Natural killer cell treated with Interleukin-12 subunit alpha and Interleukin-12 subunit beta and Interleukin-15 and Interleukin-18, amount 100 ng/mL, for 72 hours (primary cell): ENCODE measurements around the gene CRELD2. TPM values are rescaled to one million over a fixed set of nuclear protein-coding genes. Genes with fewer than 3 reads are reported as not detected.

Experiments used
- ATAC-seq, 2 donors: fragments of 150-1000 bp; cut with Tn5 transposase in 1 of 2; sonication (Bioruptor Pico), chemical (Tn5 transposase) in 1 of 2; 2 replicates each; pipeline ENCODE4 v1.10.0; 2021
- DNase-seq: peaks from one replicate; pipeline ENCODE4 v3.0.0; 2022; ENCODE audit warnings: low spot score
- H3K27ac Mint-ChIP-seq, 2 donors: 1 replicate in 1 of 2; 2 replicates in 1 of 2; pipeline ENCODE4 v1.8.0; 2022; ENCODE audit warnings: mixed read lengths in 2 of 2, mild to moderate bottlenecking in 1 of 2, moderate library complexity in 1 of 2
- H3K27me3 Mint-ChIP-seq, 2 donors: 1 replicate in 1 of 2; 2 replicates in 1 of 2; pipeline ENCODE4 v1.8.0; 2022; ENCODE audit warnings: mixed read lengths in 2 of 2
- H3K36me3 Mint-ChIP-seq: one replicate; pipeline ENCODE4 v1.8.0; 2022; ENCODE audit warnings: mixed read lengths
- H3K4me1 Mint-ChIP-seq, 2 donors: 1 replicate in 1 of 2; 2 replicates in 1 of 2; pipeline ENCODE4 v1.8.0; 2022; ENCODE audit warnings: low read depth in 2 of 2, mixed read lengths in 2 of 2, mild to moderate bottlenecking in 1 of 2
- H3K4me3 Mint-ChIP-seq: one replicate; pipeline ENCODE4 v1.8.0; 2022; ENCODE audit warnings: mixed read lengths
- H3K9me3 Mint-ChIP-seq: 2 replicates; pipeline ENCODE4 v1.8.0; 2022; ENCODE audit warnings: mixed read lengths
- total RNA-seq, 2 donors: library from RNA; stranded (reverse); gene quantifications; one replicate each; pipeline ENCODE4 v1.2.3, GENCODE V29; 2022

Gene CRELD2
- total RNA-seq, 2 donors from 2014 or later, result 59.5 to 75.7 TPM

- H3K9me3 Mint-ChIP-seq, result no peaks in the 10 kb centered on the region
- DNase-seq, result peak; percentile 55
These were observed 49.9 kb downstream of the CRELD2 start for GRCh38 chr22:49968313-49968830.

GRCh38 chr22:49968831-49969661 lies 50.6 kb downstream of the CRELD2 start:
- H3K4me3 Mint-ChIP-seq, result no peak overlapping the region
- peaks cover 9 to 13% of the 10 kb centered on the region in 2 donors for H3K4me1 Mint-ChIP-seq
- no peaks in the 10 kb centered on the region for H3K27me3 Mint-ChIP-seq
- no peak for DNase-seq
- H3K36me3 Mint-ChIP-seq, result no peaks in the 10 kb centered on the region
- no peak for ATAC-seq
- H3K27ac Mint-ChIP-seq, result no peak overlapping the region
- no peaks in the 10 kb centered on the region for H3K9me3 Mint-ChIP-seq

More at GRCh38 chr22:49968313-49968830, 49.9 kb downstream of the CRELD2 start:
- Mint-ChIP-seq H3K27ac (no peak overlapping the region), H3K27me3 (no peaks in the 10 kb centered on the region), H3K36me3 (no peaks in the 10 kb centered on the region), H3K4me1 (peaks cover 15 to 19% of the 10 kb centered on the region in 2 donors), H3K4me3 (no peak overlapping the region)
- ATAC-seq, result no peak

GRCh38 chr22:49969751-49970527 lies 51.5 kb downstream of the CRELD2 start:
- peaks cover 9 to 13% of the 10 kb centered on the region in 2 donors for H3K4me1 Mint-ChIP-seq
- peak overlapping the region; percentile 69 for H3K4me3 Mint-ChIP-seq
- H3K27ac Mint-ChIP-seq, result peak overlapping the region; percentile 77 to 79
- no peaks in the 10 kb centered on the region for H3K36me3 Mint-ChIP-seq
- H3K9me3 Mint-ChIP-seq, result no peaks in the 10 kb centered on the region
- ATAC-seq (no peak), DNase-seq (no peak)
- H3K27me3 Mint-ChIP-seq, result no peaks in the 10 kb centered on the region

- ATAC-seq (peak; percentile 96), DNase-seq (peak; percentile 97)
- Mint-ChIP-seq H3K9me3 (no peaks in the 10 kb centered on the region), H3K36me3 (no peaks in the 10 kb centered on the region), H3K4me3 (peak overlapping the region; percentile 69), H3K27ac (peak overlapping the region; percentile 77 to 79), H3K4me1 (peaks cover 15 to 18% of the 10 kb centered on the region in 2 donors), H3K27me3 (no peaks in the 10 kb centered on the region)
These were observed 52.2 kb downstream of the CRELD2 start for GRCh38 chr22:49970528-49971231.

- H3K4me1 Mint-ChIP-seq, result peaks cover 21% of the 10 kb centered on the region in 2 donors
- H3K27ac Mint-ChIP-seq, result peak overlapping the region; percentile 77 to 79
- H3K36me3 Mint-ChIP-seq, result no peaks in the 10 kb centered on the region
- H3K9me3 Mint-ChIP-seq, result no peaks in the 10 kb centered on the region
- peak overlapping the region; percentile 69 for H3K4me3 Mint-ChIP-seq
- H3K27me3 Mint-ChIP-seq, result no peaks in the 10 kb centered on the region
- DNase-seq (peak; percentile 74), ATAC-seq (peak; percentile 54 to 59)
These were observed 53.1 kb downstream of the CRELD2 start for GRCh38 chr22:49971232-49972162.

- H3K4me3 Mint-ChIP-seq, result no peak overlapping the region
- H3K4me1 Mint-ChIP-seq, result peaks cover 18 to 25% of the 10 kb centered on the region in 2 donors
- DNase-seq (peak; percentile 57), ATAC-seq (no peak)
- no peak overlapping the region for H3K27ac Mint-ChIP-seq
- no peaks in the 10 kb centered on the region for H3K9me3 Mint-ChIP-seq
- no peaks in the 10 kb centered on the region for H3K27me3 Mint-ChIP-seq
- H3K36me3 Mint-ChIP-seq, result no peaks in the 10 kb centered on the region
These were observed 54.0 kb downstream of the CRELD2 start for GRCh38 chr22:49972163-49973017.

- DNase-seq (no peak), ATAC-seq (no peak)
- Mint-ChIP-seq H3K9me3 (no peaks in the 10 kb centered on the region), H3K4me1 (peaks cover 16 to 25% of the 10 kb centered on the region in 2 donors), H3K27ac (no peak overlapping the region), H3K4me3 (no peak overlapping the region), H3K27me3 (no peaks in the 10 kb centered on the region), H3K36me3 (no peaks in the 10 kb centered on the region)
These were observed 54.9 kb downstream of the CRELD2 start for GRCh38 chr22:49973018-49973961.

- Mint-ChIP-seq H3K9me3 (peaks cover 4% of the 10 kb centered on the region), H3K4me3 (peak overlapping the region; percentile 54), H3K27ac (peak overlapping the region; percentile 29 to 50), H3K36me3 (peaks cover 5% of the 10 kb centered on the region), H3K27me3 (no peaks in the 10 kb centered on the region), H3K4me1 (peaks cover 15 to 27% of the 10 kb centered on the region in 2 donors)
- DNase-seq (peak; percentile 60), ATAC-seq (peak; percentile 32 to 40)
These were observed 57.3 kb downstream of the CRELD2 start for GRCh38 chr22:49975543-49976389.

- H3K9me3 Mint-ChIP-seq, result peaks cover 4% of the 10 kb centered on the region
- peaks cover 12 to 23% of the 10 kb centered on the region in 2 donors for H3K4me1 Mint-ChIP-seq
- H3K36me3 Mint-ChIP-seq, result peaks cover 5% of the 10 kb centered on the region
- H3K27me3 Mint-ChIP-seq, result no peaks in the 10 kb centered on the region
- peak; percentile 62 for DNase-seq
- H3K27ac Mint-ChIP-seq, result peak overlapping the region; percentile 18 to 38
- no peak overlapping the region for H3K4me3 Mint-ChIP-seq
- ATAC-seq, result peak in 1 of 2 donors; percentile 6
These were observed 58.2 kb downstream of the CRELD2 start for GRCh38 chr22:49976439-49977175.
